HG02759 (cell line): ENCODE results near the gene CXXC5.
A peak's percentile ranks its signal among the peaks of the same experiment; 100 is the strongest.

Source experiments
- ATAC-seq: cut with Tn5 transposase; IDR thresholded peaks from one replicate; pipeline ENCODE4 v1.9.1; 2021; ENCODE audit warnings: mild to moderate bottlenecking, moderate library complexity; ENCODE audit not compliant: unreplicated experiment

CXXC5 gene

GRCh38 chr5:139664086-139664693, 16.0 kb downstream of the CXXC5 start:
- ATAC-seq = peak; percentile 44

- no peak for ATAC-seq
Measured at GRCh38 chr5:139664727-139665351, 16.7 kb downstream of the CXXC5 start.

- no peak for ATAC-seq
Measured at GRCh38 chr5:139665626-139666025, 17.5 kb downstream of the CXXC5 start.

- ATAC-seq = no peak
Measured at GRCh38 chr5:139666551-139666950, 18.4 kb downstream of the CXXC5 start.

DNA sequence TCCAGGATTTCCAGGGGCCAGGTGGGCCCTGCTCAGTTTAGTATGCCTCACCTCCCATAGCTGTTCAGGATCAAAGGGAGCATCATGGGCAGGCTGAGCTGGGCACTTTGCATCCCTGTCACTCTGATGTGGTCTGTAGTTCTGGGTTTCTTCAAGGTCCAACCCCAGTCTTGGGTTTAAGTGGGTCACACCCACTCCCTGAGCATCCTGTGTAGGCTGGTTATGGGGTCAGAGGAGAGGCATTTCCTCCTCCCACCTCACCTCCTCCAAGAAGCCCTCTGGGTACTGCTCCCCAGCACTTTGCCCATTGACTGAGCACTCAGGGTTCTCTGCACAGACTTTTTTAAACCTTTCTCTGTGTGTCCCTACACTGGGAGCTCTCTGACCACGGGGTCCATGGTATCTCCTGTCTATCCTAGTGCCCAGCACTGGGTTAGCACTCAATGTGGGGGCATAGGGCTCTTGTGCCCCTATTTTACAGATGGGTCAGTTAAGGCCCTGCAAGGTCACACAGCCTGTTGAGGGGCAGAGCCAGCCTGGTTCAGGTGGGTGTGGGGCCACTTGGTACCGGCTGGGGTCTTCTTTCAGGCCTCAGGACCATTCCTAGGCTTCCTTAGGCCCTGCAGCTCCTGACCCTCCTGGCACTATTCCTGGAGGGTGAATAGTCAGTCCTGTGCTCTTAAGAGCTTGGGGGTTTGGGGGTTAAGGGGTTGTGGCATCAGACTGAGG, 19.0 kb downstream of the CXXC5 start:
- ATAC-seq = no peak

GRCh38 chr5:139667730-139668063, 19.5 kb downstream of the CXXC5 start:
- ATAC-seq = no peak

- no peak for ATAC-seq
Measured at GRCh38 chr5:139668064-139668880, 20.1 kb downstream of the CXXC5 start.

GRCh38 chr5:139668924-139669661, 20.9 kb downstream of the CXXC5 start:
- ATAC-seq = no peak

GRCh38 chr5:139669662-139670368, 21.7 kb downstream of the CXXC5 start:
- peak; percentile 38 for ATAC-seq

DNA sequence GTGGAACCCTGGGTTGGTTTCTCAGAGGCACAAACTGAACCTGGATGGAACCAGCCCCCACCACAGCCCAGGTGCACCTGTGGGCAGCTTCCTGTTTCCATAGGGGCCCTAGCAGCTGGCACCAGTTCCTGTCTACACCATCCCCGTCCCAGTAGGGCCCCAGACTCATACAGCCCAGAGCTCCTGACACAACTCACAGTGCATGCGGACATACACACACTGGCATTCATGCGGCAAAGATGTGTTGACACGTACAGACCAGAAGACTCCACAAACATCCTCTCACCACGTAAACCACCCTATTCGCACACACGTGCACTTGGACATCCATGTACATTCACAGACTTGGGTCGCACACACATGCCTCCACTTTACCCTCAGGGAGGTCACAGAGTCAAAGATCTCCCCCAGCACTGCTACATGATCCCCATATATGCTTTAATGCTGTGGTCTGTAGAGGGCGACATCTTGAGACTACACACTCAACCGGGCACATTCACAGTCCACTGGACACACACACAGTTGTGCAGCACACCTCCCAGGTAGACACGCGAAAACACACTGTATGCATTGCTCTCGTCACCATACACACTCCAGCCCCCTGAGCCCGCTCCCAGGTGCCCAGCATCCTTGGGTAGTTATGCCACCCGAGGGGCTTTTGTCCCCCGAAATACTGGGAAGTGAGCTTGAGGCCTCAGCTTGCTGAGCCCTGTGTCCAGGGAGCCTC, 22.4 kb downstream of the CXXC5 start:
- peak; percentile 57 for ATAC-seq

DNA sequence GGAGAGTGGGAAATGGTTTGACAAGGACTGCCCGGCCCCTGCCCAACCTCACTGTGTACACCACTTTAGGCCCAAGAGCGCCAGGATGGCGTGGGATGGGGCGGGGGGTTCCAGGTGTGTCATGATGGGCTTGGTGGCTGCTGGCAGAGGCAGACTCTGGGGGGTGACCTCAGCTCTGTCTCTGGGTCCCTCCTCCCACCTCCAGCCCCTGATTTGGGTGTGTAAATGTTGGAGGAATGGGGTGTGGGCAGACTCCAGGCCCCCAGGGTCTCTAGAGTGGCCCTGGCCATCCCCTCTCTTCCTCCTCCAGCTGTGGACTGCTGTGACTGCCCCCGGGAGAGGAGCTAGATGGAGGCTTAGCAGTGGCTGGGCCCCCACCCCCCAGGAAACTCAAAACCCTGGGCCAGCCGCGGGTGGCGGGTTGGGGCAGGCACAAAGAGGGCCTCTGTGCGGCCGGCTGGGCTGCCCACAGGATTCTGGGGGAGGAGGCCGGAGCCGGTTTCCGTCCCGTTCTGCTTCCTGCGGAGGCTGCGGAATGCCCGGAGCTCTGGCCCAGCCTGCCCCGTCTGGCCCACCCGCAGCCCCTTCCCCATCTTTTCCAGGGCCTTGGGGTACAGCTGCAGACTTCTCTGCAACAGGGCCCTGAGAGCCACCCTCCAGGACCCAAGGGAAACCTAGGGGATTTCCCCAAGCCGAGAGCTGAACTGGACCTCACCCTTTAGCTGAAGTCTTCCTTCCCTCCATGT, 23.1 kb downstream of the CXXC5 start:
- ATAC-seq = no peak

GRCh38 chr5:139675213-139675612, 27.1 kb downstream of the CXXC5 start:
- no peak for ATAC-seq

GRCh38 chr5:139675825-139676224, 27.7 kb downstream of the CXXC5 start:
- no peak for ATAC-seq

DNA sequence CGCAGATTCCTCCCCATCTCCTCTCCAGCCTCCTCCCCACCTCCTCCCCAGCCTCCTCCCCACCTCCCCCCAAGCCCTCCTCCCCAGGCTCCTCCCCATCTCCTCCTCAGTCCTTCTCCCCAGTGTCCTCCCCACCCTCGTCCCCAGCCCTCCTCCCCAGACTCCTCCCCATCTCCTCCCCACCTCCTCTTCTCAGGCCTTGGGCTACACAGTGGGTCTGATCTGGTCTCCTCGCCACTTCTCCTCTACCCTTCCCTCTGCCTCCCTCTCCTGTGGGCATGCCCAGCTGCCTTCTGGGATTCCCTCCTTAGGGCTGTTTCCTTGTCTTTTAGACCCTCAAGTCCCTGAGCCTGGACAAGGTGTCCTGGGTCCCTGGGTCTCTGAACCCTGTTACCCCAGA, 28.3 kb downstream of the CXXC5 start:
- no peak for ATAC-seq

DNA sequence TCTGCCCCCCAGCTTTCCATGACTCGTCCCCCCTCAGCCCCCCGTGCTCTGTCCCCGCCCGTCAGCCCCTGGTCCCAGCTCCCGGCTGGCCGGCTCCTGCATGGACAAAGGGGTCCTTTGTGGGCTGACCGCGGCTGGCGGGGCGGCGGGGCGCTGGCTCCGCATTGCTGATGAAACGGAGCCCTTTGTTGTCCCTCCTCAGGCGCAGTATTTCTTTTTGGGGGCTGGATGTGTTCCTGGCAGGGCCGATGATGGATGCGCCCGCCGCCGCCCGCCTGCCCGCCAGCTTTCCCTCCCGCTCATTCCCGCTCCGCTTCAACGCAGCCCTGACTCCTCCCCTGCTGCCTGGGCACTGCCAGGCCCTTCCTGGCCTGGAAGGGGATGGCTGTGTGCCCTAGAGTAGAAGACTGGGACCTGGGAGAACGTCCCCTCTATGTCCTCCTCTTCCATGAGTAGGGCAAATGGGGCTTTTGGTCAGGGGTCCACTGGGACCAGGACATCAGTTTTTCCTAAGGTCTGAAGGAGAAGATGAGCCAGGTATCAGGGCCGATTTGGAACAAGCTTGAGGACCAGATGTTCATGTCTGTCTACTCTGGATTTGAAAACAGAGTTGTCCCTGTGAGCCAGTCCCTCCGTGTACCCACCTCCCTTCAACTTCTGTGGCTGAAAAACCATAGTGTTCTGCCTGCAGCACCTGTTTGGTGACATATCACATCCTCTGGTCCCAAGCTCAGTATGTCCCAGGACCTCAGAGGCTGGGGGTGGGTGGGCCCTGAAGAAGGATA, 29.0 kb downstream of the CXXC5 start:
- ATAC-seq = no peak

- ATAC-seq = no peak
Measured at GRCh38 chr5:139677736-139678613, 29.8 kb downstream of the CXXC5 start.
